ENCODE measurements around the gene PLAC8L1. TPM values are rescaled to one million over a fixed set of nuclear protein-coding genes. Genes with fewer than 3 reads are reported as not detected.
"Not testable (repeated sequence)": the region's sequence is repeated elsewhere in the genome, so short reads cannot be mapped to it uniquely, and the experiment has no call there.

Gene PLAC8L1
- total RNA-seq, 1 experiment from 2014 or later: 2.7 TPM

DNA sequence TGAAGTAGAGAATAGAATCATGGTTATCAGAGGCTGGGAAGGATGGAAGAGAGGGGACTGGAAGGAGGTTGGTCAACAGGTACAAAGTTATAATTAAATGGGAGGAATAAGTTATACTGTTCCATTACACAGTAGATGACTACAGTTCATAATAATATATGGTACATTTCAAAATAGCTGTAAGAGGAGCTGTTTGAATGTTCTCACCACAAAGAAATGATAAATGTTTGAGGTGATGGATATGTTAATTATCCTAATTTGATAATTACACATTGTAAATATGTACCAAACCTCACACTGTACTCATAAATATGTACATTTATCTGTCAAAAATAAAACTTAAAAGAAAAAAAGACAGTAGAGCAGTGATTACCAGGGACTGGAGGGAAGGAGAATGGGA is 12.9 kb upstream of the PLAC8L1 start:
- Histone ChIP-seq H3K4me1 (ENCODE audit: insufficient read depth, low read length, poor library complexity, severe bottlenecking) (peaks cover 11% of the 10 kb centered on the region), H3K27ac (ENCODE audit: low read depth, low read length, poor library complexity, severe bottlenecking) (no peak overlapping the region), H3K4me3 (ENCODE audit: low read depth, low read length, poor library complexity, severe bottlenecking) (no peak overlapping the region), H3K9me3 (ENCODE audit: low read depth, low read length, poor library complexity, severe bottlenecking) (no peaks in the 10 kb centered on the region), H3K27me3 (replicated peaks; ENCODE audit: insufficient read depth, low read depth, low read length, poor library complexity) (no peaks in the 10 kb centered on the region), H3K36me3 (ENCODE audit: insufficient read depth, low read length, poor library complexity, severe bottlenecking) (peaks cover 88% of the 10 kb centered on the region)
- TF ChIP-seq CTCF (conservative IDR thresholded peaks at IDR 0.05; ENCODE audit: low read depth, low read length): no peak
- no peak for TF ChIP-seq EZH2 (IDR thresholded peaks at IDR 0.05; ENCODE audit: borderline replicate concordance, low read depth, low read length, poor library complexity, severe bottlenecking)
- no peak for DNase-seq (ENCODE audit: low spot score)
- ChIA-PET CTCF (no interaction called here), POLR2A (ENCODE audit: low non-redundant PET) (no interaction called here)
- intact Hi-C loops (cut with micrococcal nuclease; ENCODE audit: unreplicated experiment): no loop called here
- no TSS peak for BruUV-seq (replicated peaks)

- H3K9me3 ChIP-seq (ENCODE audit: low read depth, low read length, poor library complexity, severe bottlenecking); CTCF ChIA-PET; H3K27me3 ChIP-seq (replicated peaks; ENCODE audit: insufficient read depth, low read depth, low read length, poor library complexity); H3K27ac ChIP-seq (ENCODE audit: low read depth, low read length, poor library complexity, severe bottlenecking); DNase-seq (ENCODE audit: low spot score); H3K4me3 ChIP-seq (ENCODE audit: low read depth, low read length, poor library complexity, severe bottlenecking); BruUV-seq (replicated peaks); intact Hi-C loops (cut with micrococcal nuclease; ENCODE audit: unreplicated experiment); POLR2A ChIA-PET (ENCODE audit: low non-redundant PET): not testable (repeated sequence)
- peaks cover 88% of the 10 kb centered on the region for H3K36me3 ChIP-seq (ENCODE audit: insufficient read depth, low read length, poor library complexity, severe bottlenecking)
- peaks cover 11% of the 10 kb centered on the region for H3K4me1 ChIP-seq (ENCODE audit: insufficient read depth, low read length, poor library complexity, severe bottlenecking)
These were observed 11.8 kb upstream of the PLAC8L1 start for GRCh38 chr5:146117216-146117615.

DNA sequence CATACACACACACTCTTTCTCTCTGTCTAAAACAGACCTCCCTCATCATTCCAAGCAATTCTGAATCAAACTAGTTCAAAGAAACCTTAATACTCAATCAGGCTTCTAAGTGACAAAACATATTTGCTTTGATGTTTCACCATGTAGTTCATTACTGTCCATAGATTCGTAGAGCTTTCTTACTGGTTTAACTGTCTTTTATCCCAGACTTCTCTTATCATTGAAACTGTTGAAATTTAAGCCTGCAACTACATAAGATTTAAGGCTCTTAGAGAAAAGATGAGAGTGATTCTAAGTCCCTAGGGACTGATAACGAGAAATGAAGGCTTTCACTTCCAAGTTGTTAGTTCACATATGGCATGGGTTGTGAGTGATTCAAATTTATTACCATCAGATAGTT is 11.0 kb upstream of the PLAC8L1 start:
- peak; percentile 48 for DNase-seq (ENCODE audit: low spot score)
- H3K9me3 ChIP-seq (ENCODE audit: low read depth, low read length, poor library complexity, severe bottlenecking): no peaks in the 10 kb centered on the region
- H3K27me3 ChIP-seq (replicated peaks; ENCODE audit: insufficient read depth, low read depth, low read length, poor library complexity): no peaks in the 10 kb centered on the region
- no TSS peak for BruUV-seq (replicated peaks)
- no peak overlapping the region for H3K4me3 ChIP-seq (ENCODE audit: low read depth, low read length, poor library complexity, severe bottlenecking)
- H3K27ac ChIP-seq (ENCODE audit: low read depth, low read length, poor library complexity, severe bottlenecking): no peak overlapping the region
- H3K4me1 ChIP-seq (ENCODE audit: insufficient read depth, low read length, poor library complexity, severe bottlenecking): peaks cover 11% of the 10 kb centered on the region
- CTCF ChIA-PET: no interaction called here
- POLR2A ChIA-PET (ENCODE audit: low non-redundant PET): no interaction called here
- H3K36me3 ChIP-seq (ENCODE audit: insufficient read depth, low read length, poor library complexity, severe bottlenecking): peaks cover 88% of the 10 kb centered on the region
- intact Hi-C loops (cut with micrococcal nuclease; ENCODE audit: unreplicated experiment): no loop called here
- TF ChIP-seq CTCF (conservative IDR thresholded peaks at IDR 0.05; ENCODE audit: low read depth, low read length): no peak
- TF ChIP-seq EZH2 (IDR thresholded peaks at IDR 0.05; ENCODE audit: borderline replicate concordance, low read depth, low read length, poor library complexity, severe bottlenecking): no peak

DNA sequence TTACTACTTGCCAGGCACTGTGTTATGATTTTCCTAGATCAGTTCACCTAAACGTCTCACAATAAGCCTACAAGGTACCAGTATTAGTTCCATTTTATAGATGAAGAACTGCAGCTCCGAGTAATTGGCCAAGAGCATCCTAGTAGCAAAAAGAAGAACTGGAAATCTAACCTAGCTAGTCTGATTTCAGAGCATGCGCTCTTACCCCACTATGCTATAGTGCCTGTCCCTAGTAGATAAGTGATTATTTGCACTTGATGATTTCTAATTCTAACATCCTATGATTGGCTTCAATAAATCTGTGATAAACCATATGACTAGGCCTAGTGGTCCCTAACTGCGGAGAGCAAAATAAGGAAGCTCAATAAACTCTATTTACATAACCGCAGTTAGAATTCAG is 7.1 kb upstream of the PLAC8L1 start:
- H3K4me3 ChIP-seq (ENCODE audit: low read depth, low read length, poor library complexity, severe bottlenecking): no peak overlapping the region
- POLR2A ChIA-PET (ENCODE audit: low non-redundant PET): interaction anchor here (0.5 kb wide), 1 partner anchor 43 kb away, joined by 3 read pairs; no protein-coding TSS in a partner anchor
- BruUV-seq (replicated peaks): no TSS peak
- peaks cover 52% of the 10 kb centered on the region for H3K36me3 ChIP-seq (ENCODE audit: insufficient read depth, low read length, poor library complexity, severe bottlenecking)
- intact Hi-C loops (cut with micrococcal nuclease; ENCODE audit: unreplicated experiment): no loop called here
- H3K9me3 ChIP-seq (ENCODE audit: low read depth, low read length, poor library complexity, severe bottlenecking): no peaks in the 10 kb centered on the region
- TF ChIP-seq EZH2 (IDR thresholded peaks at IDR 0.05; ENCODE audit: borderline replicate concordance, low read depth, low read length, poor library complexity, severe bottlenecking): no peak
- CTCF ChIA-PET: no interaction called here
- no peaks in the 10 kb centered on the region for H3K27me3 ChIP-seq (replicated peaks; ENCODE audit: insufficient read depth, low read depth, low read length, poor library complexity)
- no peak for DNase-seq (ENCODE audit: low spot score)
- H3K4me1 ChIP-seq (ENCODE audit: insufficient read depth, low read length, poor library complexity, severe bottlenecking): peaks cover 11% of the 10 kb centered on the region
- H3K27ac ChIP-seq (ENCODE audit: low read depth, low read length, poor library complexity, severe bottlenecking): no peak overlapping the region

All from A673 (cell line).